Liver (tissue), 3 donors: ENCODE data around the gene PPP6R3.

Experiments
- CTCF ChIP-seq: fragments of 150-350 bp; IDR thresholded peaks from 2 replicates; pipeline ENCODE4 v1.5.1; 2017; ENCODE audit warnings: improper control_type of control experiment, low read depth, low read length; ENCODE audit not compliant: missing input control
- NR2F2 ChIP-seq: IDR thresholded peaks from 2 replicates; pipeline ENCODE4 v1.6.1; 2016; ENCODE audit warnings: antibody characterized with exemption
- RAD21 ChIP-seq, 2 donors: IDR thresholded peaks; 2 replicates each; pipeline ENCODE4 v1.6.1; 2016; ENCODE audit warnings: antibody characterized with exemption in 2 of 2, mild to moderate bottlenecking in 2 of 2
- TAF1 ChIP-seq: conservative IDR thresholded peaks from 2 replicates; pipeline ENCODE4 v1.6.1; 2016; ENCODE audit warnings: antibody characterized with exemption, mild to moderate bottlenecking
- YY1 ChIP-seq: IDR thresholded peaks from 2 replicates; pipeline ENCODE4 v1.6.1; 2016; ENCODE audit warnings: antibody characterized with exemption, mild to moderate bottlenecking
- TF ChIP-seq, protein P1 (sequence below): IDR thresholded peaks from 2 replicates; pipeline ENCODE4 v1.6.1; 2016; ENCODE audit warnings: antibody characterized with exemption
- donor health status: healthy.
- donor health status: healthy.

- TF ChIP-seq CTCF (no peak), TAF1 (no peak), NR2F2 (no peak), YY1 (no peak), RAD21 (IDR thresholded peaks at IDR 0.05) (no peak)
- TF ChIP-seq, protein P1, sequence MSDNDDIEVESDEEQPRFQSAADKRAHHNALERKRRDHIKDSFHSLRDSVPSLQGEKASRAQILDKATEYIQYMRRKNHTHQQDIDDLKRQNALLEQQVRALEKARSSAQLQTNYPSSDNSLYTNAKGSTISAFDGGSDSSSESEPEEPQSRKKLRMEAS: no peak
Measured at GRCh38 chr11:68438658-68439259, 21.8 kb upstream of the PPP6R3 start.
